ENCODE results near the gene PSG6. TPM values are rescaled to one million over a fixed set of nuclear protein-coding genes. Genes with fewer than 3 reads are reported as not detected.
"Not testable (repeated sequence)": the region's sequence is repeated elsewhere in the genome, so short reads cannot be mapped to it uniquely, and the experiment has no call there.

PSG6 gene
- not detected in 2 replicates for total RNA-seq
- long read RNA-seq = 0 reads

- not testable (repeated sequence) for H3K27ac Mint-ChIP-seq (ENCODE audit: unreplicated experiment); H3K36me3 Mint-ChIP-seq (ENCODE audit: low read depth); H3K4me1 Mint-ChIP-seq; H3K4me3 Mint-ChIP-seq; H3K27me3 Mint-ChIP-seq (ENCODE audit: low read depth); DNase-seq (ENCODE audit: low read depth, low spot score)
- H3K9me3 Mint-ChIP-seq = peaks cover 13% of the 10 kb centered on the region
Observed at GRCh38 chr19:42917634-42918033, at the start of gene PSG6. Gene PSG6, minus strand, starts transcription at chr19:42917894. Its CDS starts 102 bp downstream, at chr19:42917792.

GRCh38 chr19:42965176-42965575 lies 47.5 kb upstream of the PSG6 start:
- Mint-ChIP-seq H3K27me3 (ENCODE audit: low read depth) (no peaks in the 10 kb centered on the region), H3K27ac (ENCODE audit: unreplicated experiment) (no peak overlapping the region), H3K36me3 (ENCODE audit: low read depth) (no peaks in the 10 kb centered on the region), H3K4me3 (no peak overlapping the region), H3K9me3 (peaks cover 19% of the 10 kb centered on the region), H3K4me1 (no peaks in the 10 kb centered on the region)
- DNase-seq (ENCODE audit: low read depth, low spot score) = no peak
- no peak for TF ChIP-seq CTCF (conservative IDR thresholded peaks at IDR 0.05)

GRCh38 chr19:42961119-42961518 lies 43.4 kb upstream of the PSG6 start:
- TF ChIP-seq CTCF (conservative IDR thresholded peaks at IDR 0.05) = no peak
- Mint-ChIP-seq H3K27me3 (ENCODE audit: low read depth) (no peaks in the 10 kb centered on the region), H3K36me3 (ENCODE audit: low read depth) (peaks cover 3% of the 10 kb centered on the region), H3K9me3 (peaks cover 18% of the 10 kb centered on the region), H3K4me1 (no peaks in the 10 kb centered on the region), H3K4me3 (no peak overlapping the region), H3K27ac (ENCODE audit: unreplicated experiment) (no peak overlapping the region)
- no peak for DNase-seq (ENCODE audit: low read depth, low spot score)

- not testable (repeated sequence) for H3K9me3 Mint-ChIP-seq; H3K36me3 Mint-ChIP-seq (ENCODE audit: low read depth); H3K27me3 Mint-ChIP-seq (ENCODE audit: low read depth); H3K4me1 Mint-ChIP-seq; H3K4me3 Mint-ChIP-seq; DNase-seq (ENCODE audit: low read depth, low spot score); H3K27ac Mint-ChIP-seq (ENCODE audit: unreplicated experiment)
Observed at GRCh38 chr19:42952126-42952525, 34.4 kb upstream of the PSG6 start.

- H3K4me1 Mint-ChIP-seq; H3K27me3 Mint-ChIP-seq (ENCODE audit: low read depth); DNase-seq (ENCODE audit: low read depth, low spot score); H3K9me3 Mint-ChIP-seq; H3K27ac Mint-ChIP-seq (ENCODE audit: unreplicated experiment); H3K36me3 Mint-ChIP-seq (ENCODE audit: low read depth); H3K4me3 Mint-ChIP-seq: not testable (repeated sequence)
Observed at GRCh38 chr19:42951476-42951875, 33.8 kb upstream of the PSG6 start.

- DNase-seq (ENCODE audit: low read depth, low spot score) = no peak
- no peak overlapping the region for H3K27ac Mint-ChIP-seq (ENCODE audit: unreplicated experiment)
- H3K4me3 Mint-ChIP-seq = no peak overlapping the region
- no peaks in the 10 kb centered on the region for H3K4me1 Mint-ChIP-seq
- TF ChIP-seq CTCF (conservative IDR thresholded peaks at IDR 0.05) = no peak
- H3K27me3 Mint-ChIP-seq (ENCODE audit: low read depth) = no peaks in the 10 kb centered on the region
- peaks cover 15% of the 10 kb centered on the region for H3K9me3 Mint-ChIP-seq
- no peaks in the 10 kb centered on the region for H3K36me3 Mint-ChIP-seq (ENCODE audit: low read depth)
Observed at GRCh38 chr19:42942187-42942789, 24.6 kb upstream of the PSG6 start.

GRCh38 chr19:42937107-42937506 lies 19.4 kb upstream of the PSG6 start, which contains the start of gene PSG7:
Gene PSG7, minus strand, starts transcription at chr19:42937207. Its CDS starts 131 bp downstream, at chr19:42937076.
- H3K36me3 Mint-ChIP-seq (ENCODE audit: low read depth); H3K4me3 Mint-ChIP-seq; H3K27ac Mint-ChIP-seq (ENCODE audit: unreplicated experiment); DNase-seq (ENCODE audit: low read depth, low spot score); H3K4me1 Mint-ChIP-seq; H3K27me3 Mint-ChIP-seq (ENCODE audit: low read depth): not testable (repeated sequence)
- peaks cover 14% of the 10 kb centered on the region for H3K9me3 Mint-ChIP-seq

- not testable (repeated sequence) for H3K4me3 Mint-ChIP-seq; H3K27ac Mint-ChIP-seq (ENCODE audit: unreplicated experiment); H3K36me3 Mint-ChIP-seq (ENCODE audit: low read depth); H3K4me1 Mint-ChIP-seq; H3K27me3 Mint-ChIP-seq (ENCODE audit: low read depth); DNase-seq (ENCODE audit: low read depth, low spot score)
- peaks cover 15% of the 10 kb centered on the region for H3K9me3 Mint-ChIP-seq
Observed at GRCh38 chr19:42934726-42935125, 17.0 kb upstream of the PSG6 start.

GRCh38 chr19:42934183-42934582 lies 16.5 kb upstream of the PSG6 start:
- peaks cover 15% of the 10 kb centered on the region for H3K9me3 Mint-ChIP-seq

GRCh38 chr19:42933412-42933811 lies 15.7 kb upstream of the PSG6 start:
- H3K27me3 Mint-ChIP-seq (ENCODE audit: low read depth); H3K4me3 Mint-ChIP-seq; H3K27ac Mint-ChIP-seq (ENCODE audit: unreplicated experiment); H3K4me1 Mint-ChIP-seq; DNase-seq (ENCODE audit: low read depth, low spot score); H3K36me3 Mint-ChIP-seq (ENCODE audit: low read depth): not testable (repeated sequence)
- H3K9me3 Mint-ChIP-seq = peaks cover 15% of the 10 kb centered on the region

More at GRCh38 chr19:42934183-42934582, 16.5 kb upstream of the PSG6 start:
- H3K4me1 Mint-ChIP-seq; H3K27me3 Mint-ChIP-seq (ENCODE audit: low read depth); H3K36me3 Mint-ChIP-seq (ENCODE audit: low read depth); H3K27ac Mint-ChIP-seq (ENCODE audit: unreplicated experiment); DNase-seq (ENCODE audit: low read depth, low spot score); H3K4me3 Mint-ChIP-seq: not testable (repeated sequence)

- not testable (repeated sequence) for H3K4me1 Mint-ChIP-seq; H3K27me3 Mint-ChIP-seq (ENCODE audit: low read depth); DNase-seq (ENCODE audit: low read depth, low spot score); H3K4me3 Mint-ChIP-seq; H3K36me3 Mint-ChIP-seq (ENCODE audit: low read depth); H3K27ac Mint-ChIP-seq (ENCODE audit: unreplicated experiment)
- peaks cover 20% of the 10 kb centered on the region for H3K9me3 Mint-ChIP-seq
Observed at GRCh38 chr19:42932485-42933101, 14.9 kb upstream of the PSG6 start.
